Measurements from ENCODE around the gene GIPC2. TPM values are rescaled to one million over a fixed set of nuclear protein-coding genes. Genes with fewer than 3 reads are reported as not detected.

The GIPC2 gene
- total RNA-seq, 2 donors from 2014 or later: 0.79 to 2.1 TPM

GRCh38 chr1:78132174-78132947 is 86.6 kb downstream of the GIPC2 start:
- H3K36me3 Mint-ChIP-seq (ENCODE audit: low read depth): no peaks in the 10 kb centered on the region
- Histone ChIP-seq H3K27me3 (ENCODE audit: control insufficient read depth, insufficient read depth, low read length, poor library complexity, severe bottlenecking) (no peaks in the 10 kb centered on the region), H3K4me3 (ENCODE audit: low read length) (no peak overlapping the region), H3K27ac (ENCODE audit: low read depth, low read length) (no peak overlapping the region), H3K4me1 (ENCODE audit: control insufficient read depth, insufficient read depth, low read length) (no peaks in the 10 kb centered on the region), H3K9ac (ENCODE audit: extremely low read depth, low read length, poor library complexity, severe bottlenecking) (no peak overlapping the region), H3K36me3 (ENCODE audit: control insufficient read depth, insufficient read depth, low read length) (no peaks in the 10 kb centered on the region), H3K9me3 (ENCODE audit: control insufficient read depth, low read length) (no peaks in the 10 kb centered on the region)
- DNase-seq: no peak
- TF ChIP-seq CTCF (conservative IDR thresholded peaks at IDR 0.05): no peak
- no peaks in the 10 kb centered on the region for H3K4me1 Mint-ChIP-seq
- H3K27me3 Mint-ChIP-seq (ENCODE audit: insufficient read depth): peaks cover 6% of the 10 kb centered on the region
- H3K27ac Mint-ChIP-seq: no peak overlapping the region
- H3K4me3 Mint-ChIP-seq: no peak overlapping the region
- WGBS, 2 experiments (ENCODE audit: insufficient coverage in 1 of 2, insufficient read length in 1 of 2): 93 to 94% methylated on average over 2 to 3 of the region's 3 CpGs
- no peaks in the 10 kb centered on the region for H3K9me3 Mint-ChIP-seq

- no peak overlapping the region for H3K4me3 Mint-ChIP-seq
- 92% methylated on average over 1 of the region's 1 CpG; no CpG with 5 or more reads in 1 of the 2 experiments for WGBS, 2 experiments (ENCODE audit: insufficient coverage in 1 of 2, insufficient read length in 1 of 2)
Observed at GRCh38 chr1:78132948-78133322, 87.2 kb downstream of the GIPC2 start.

GRCh38 chr1:78136680-78137079 is 90.9 kb downstream of the GIPC2 start:
- Histone ChIP-seq H3K4me1 (ENCODE audit: control insufficient read depth, insufficient read depth, low read length) (no peaks in the 10 kb centered on the region), H3K4me3 (ENCODE audit: low read length) (no peak overlapping the region), H3K9ac (ENCODE audit: extremely low read depth, low read length, poor library complexity, severe bottlenecking) (no peak overlapping the region), H3K27ac (ENCODE audit: low read depth, low read length) (no peak overlapping the region), H3K9me3 (ENCODE audit: control insufficient read depth, low read length) (no peaks in the 10 kb centered on the region), H3K27me3 (ENCODE audit: control insufficient read depth, insufficient read depth, low read length, poor library complexity, severe bottlenecking) (peaks cover 3% of the 10 kb centered on the region), H3K36me3 (ENCODE audit: control insufficient read depth, insufficient read depth, low read length) (no peaks in the 10 kb centered on the region)
- H3K27ac Mint-ChIP-seq: no peak overlapping the region
- H3K27me3 Mint-ChIP-seq (ENCODE audit: insufficient read depth): peaks cover 11% of the 10 kb centered on the region
- DNase-seq: no peak
- H3K4me3 Mint-ChIP-seq: no peak overlapping the region
- no peaks in the 10 kb centered on the region for H3K36me3 Mint-ChIP-seq (ENCODE audit: low read depth)
- H3K4me1 Mint-ChIP-seq: peaks cover 1% of the 10 kb centered on the region
- TF ChIP-seq CTCF (conservative IDR thresholded peaks at IDR 0.05): no peak
- WGBS, 2 experiments (ENCODE audit: insufficient coverage in 1 of 2, insufficient read length in 1 of 2): 96 to 100% methylated on average over 1 of the region's 1 CpG
- no peaks in the 10 kb centered on the region for H3K9me3 Mint-ChIP-seq

More at GRCh38 chr1:78132948-78133322, 87.2 kb downstream of the GIPC2 start:
- Mint-ChIP-seq H3K9me3 (no peaks in the 10 kb centered on the region), H3K27ac (no peak overlapping the region), H3K4me1 (peaks cover 1% of the 10 kb centered on the region), H3K36me3 (ENCODE audit: low read depth) (no peaks in the 10 kb centered on the region), H3K27me3 (ENCODE audit: insufficient read depth) (peaks cover 6% of the 10 kb centered on the region)
- DNase-seq: no peak
- Histone ChIP-seq H3K4me3 (ENCODE audit: low read length) (no peak overlapping the region), H3K4me1 (ENCODE audit: control insufficient read depth, insufficient read depth, low read length) (no peaks in the 10 kb centered on the region), H3K9me3 (ENCODE audit: control insufficient read depth, low read length) (no peaks in the 10 kb centered on the region), H3K36me3 (ENCODE audit: control insufficient read depth, insufficient read depth, low read length) (no peaks in the 10 kb centered on the region), H3K9ac (ENCODE audit: extremely low read depth, low read length, poor library complexity, severe bottlenecking) (no peak overlapping the region), H3K27me3 (ENCODE audit: control insufficient read depth, insufficient read depth, low read length, poor library complexity, severe bottlenecking) (no peaks in the 10 kb centered on the region), H3K27ac (ENCODE audit: low read depth, low read length) (no peak overlapping the region)
- TF ChIP-seq CTCF (conservative IDR thresholded peaks at IDR 0.05): no peak

Measured in endodermal cell (in vitro differentiated cells).